ENCODE results near the gene ZSCAN5C. TPM values are rescaled to one million over a fixed set of nuclear protein-coding genes. Genes with fewer than 3 reads are reported as not detected.
A peak's percentile ranks its signal among the peaks of the same experiment; 100 is the strongest.
"Not testable (repeated sequence)": the region's sequence is repeated elsewhere in the genome, so short reads cannot be mapped to it uniquely, and the experiment has no call there.

The ZSCAN5C gene, protein sequence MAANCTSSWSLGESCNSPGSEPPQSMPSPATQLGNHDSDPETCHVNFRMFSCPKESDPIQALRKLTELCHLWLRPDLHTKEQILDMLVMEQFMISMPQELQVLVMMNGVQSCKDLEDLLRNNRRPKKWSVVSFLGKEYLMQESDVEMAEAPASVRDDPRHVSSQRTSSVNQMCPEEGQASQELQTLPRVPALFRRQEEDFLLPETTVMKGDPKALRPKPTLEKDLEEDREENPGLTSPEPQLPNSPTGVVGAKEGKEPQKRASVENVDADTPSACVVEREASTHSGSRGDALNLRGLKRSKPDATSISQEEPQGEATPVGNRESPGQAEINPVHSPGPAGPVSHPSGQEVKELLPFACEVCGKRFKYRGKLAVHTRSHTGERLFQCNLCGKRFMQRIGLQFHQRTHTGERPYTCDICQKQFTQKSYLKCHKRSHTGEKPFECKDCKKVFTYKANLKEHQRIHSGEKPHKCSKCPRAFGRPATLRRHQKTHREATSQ
- total RNA-seq (2014; rRNA removed; shearing (Covaris generic)): not detected in 2 replicates

DNA sequence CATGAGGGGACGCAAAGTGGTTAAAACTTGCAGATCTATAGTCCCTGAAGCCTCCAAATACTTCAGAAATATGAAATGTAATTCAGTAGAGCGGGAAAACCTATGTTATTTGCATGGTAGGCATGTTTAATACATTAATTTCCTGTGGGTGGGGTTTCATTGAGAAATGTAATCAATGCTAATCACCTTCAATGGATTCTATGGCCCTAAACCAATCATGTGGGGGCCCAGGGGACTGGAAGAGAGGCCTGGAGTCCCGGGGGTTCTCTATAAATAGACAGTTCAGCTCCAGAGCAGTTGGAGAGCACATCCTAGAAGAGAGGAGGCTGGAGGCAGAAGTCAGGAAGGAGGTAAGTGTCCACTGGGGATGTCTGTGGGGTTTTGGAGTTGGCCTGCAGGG, at the start of gene ZSCAN5C:
ZSCAN5C (plus strand) TSS at position 301 of the 400 bp plus-strand sequence. CDS start 3,641 bp downstream, outside the sequence.
- no peak for DNase-seq (ENCODE audit: low read depth)

DNA sequence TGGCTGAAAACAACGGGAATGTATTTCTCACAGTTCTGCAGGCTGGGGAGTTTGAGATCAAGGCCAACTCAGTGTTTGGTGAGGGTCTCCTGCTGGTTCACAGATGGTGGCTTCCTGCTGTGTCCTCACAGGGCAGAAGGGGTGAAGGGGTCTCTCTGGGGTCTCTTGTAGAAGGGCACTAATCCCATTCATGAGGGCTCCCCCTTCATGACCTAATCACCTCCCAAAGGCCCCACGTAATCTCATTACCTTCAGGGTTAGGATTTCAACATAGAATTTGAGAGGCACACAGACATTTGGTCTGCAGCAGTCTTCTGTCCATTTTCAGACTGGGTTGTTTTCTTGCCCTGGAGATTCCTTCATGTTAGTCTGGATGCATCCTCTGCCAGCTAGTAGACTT, 49.4 kb upstream of the ZSCAN5C start:
- no peak for DNase-seq (ENCODE audit: low read depth)

DNA sequence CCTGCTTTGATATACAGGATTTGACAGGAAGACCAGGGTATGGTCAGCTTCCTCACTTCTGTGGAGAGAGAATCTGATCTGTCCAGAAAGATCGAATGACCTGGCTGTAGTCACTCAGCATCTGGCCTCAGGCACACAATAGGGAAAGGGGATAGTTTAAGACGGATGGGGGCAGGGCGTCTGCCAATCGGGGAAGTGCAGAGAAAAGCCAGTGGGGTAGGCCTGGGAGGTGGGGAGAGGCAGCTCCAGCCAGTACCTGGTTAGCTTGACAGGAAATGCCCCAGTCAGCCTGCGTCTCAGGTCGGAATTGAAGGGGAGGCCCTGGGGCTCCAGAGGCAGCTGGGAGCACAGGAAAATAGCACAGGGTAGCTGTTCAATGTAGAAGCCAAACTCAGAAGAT, 48.6 kb upstream of the ZSCAN5C start:
- DNase-seq (ENCODE audit: low read depth): no peak

DNA sequence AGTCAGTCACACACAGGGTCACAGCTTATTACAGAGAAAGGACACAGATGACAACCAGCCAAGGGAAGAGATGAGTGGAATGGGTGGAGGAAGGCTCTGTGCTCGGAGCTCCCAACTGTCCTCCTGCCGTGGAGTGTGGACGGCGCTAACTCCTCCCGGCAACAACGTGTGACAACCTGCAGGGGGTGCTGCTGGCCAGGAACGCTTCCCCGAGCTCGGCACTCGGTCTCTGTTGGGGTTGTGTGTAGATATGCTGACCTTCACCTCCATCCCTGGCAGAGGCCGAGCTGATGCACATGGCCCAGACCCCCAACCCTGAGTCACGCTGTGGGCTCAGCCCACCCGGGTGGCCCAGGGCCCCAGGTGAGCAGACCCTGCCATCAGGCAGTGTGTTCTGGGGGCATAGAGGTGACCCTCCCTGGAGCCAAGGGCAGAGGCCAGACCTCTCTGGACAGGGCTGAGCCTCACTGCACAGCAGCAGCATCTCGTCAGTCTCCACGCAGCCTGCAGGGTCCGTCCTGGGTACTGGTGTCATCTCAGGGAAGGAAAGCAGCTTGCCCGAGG, 46.9 kb upstream of the ZSCAN5C start:
- DNase-seq (ENCODE audit: low read depth): no peak

DNA sequence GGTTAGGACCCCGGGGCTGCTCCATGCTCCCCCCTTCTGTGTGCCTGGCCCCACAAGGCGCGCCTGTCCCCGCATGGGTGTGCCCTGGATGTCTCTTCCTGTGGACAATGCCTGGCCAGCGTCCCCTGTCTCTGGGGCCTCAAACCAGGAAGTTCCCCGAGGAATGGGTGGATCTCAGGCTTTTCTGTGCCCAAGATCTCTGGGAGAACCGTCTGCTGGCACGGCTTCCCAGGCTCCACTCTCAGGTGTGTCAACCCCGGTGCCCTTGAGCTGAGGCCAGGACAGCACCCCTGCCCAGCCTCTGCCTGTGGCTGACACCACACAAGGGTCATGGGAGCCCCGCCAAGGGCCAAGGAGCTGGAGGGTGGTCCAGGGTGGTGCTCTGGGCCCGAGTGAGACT, 45.3 kb upstream of the ZSCAN5C start:
- no peak for DNase-seq (ENCODE audit: low read depth)

DNA sequence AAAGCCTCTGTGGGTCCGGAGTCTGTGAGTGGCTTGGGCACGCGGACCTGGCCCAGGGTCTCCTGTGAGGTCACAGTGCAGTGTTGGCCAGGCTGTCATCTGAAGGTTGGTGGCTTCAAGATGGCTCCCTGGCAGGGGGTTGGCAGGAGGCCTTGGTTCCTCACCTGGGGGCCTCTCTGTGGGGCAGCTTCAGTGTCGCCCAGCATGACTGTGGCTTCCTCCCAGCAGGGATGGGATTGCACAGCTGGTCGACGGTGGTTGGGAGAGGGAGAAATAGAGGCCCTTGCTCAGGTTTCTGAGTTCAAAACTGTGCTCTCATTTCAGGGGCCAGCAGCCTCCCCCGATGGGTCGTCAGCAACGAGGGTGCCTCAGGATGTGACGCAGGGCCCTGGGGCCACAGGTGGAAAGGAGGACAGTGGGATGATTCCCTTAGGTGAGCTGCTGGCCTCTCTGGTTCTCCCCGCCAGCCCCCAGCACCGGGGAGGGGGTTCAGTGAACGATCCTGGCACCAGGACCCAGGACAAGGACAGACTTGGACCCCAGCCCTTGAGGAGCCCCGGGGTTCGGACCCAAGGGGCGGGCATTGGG, 43.8 kb upstream of the ZSCAN5C start:
- no peak for DNase-seq (ENCODE audit: low read depth)

DNA sequence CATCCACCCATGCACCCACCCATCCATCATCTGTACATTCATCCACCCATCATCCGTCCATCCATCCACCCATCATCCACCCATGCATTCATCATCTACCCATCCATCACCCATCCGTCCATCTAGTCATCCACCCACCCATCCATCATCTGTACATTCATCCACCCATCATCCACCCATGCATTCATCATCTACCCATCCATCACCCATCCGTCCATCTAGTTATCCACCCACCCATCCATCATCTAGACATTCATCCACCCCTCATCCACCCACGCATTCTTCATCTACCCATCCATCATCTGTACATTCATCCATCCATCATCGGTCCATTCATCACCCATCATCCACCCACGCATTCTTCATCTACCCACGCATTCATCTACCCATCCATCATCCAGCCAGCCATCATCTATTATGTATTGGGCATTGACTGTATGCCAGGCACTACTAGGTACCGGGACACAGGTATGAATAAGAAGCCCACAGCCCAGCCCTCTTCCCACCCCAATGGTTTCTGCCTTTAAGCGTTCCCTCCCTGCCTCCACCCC, 43.0 kb upstream of the ZSCAN5C start:
- no peak for DNase-seq (ENCODE audit: low read depth)

DNA sequence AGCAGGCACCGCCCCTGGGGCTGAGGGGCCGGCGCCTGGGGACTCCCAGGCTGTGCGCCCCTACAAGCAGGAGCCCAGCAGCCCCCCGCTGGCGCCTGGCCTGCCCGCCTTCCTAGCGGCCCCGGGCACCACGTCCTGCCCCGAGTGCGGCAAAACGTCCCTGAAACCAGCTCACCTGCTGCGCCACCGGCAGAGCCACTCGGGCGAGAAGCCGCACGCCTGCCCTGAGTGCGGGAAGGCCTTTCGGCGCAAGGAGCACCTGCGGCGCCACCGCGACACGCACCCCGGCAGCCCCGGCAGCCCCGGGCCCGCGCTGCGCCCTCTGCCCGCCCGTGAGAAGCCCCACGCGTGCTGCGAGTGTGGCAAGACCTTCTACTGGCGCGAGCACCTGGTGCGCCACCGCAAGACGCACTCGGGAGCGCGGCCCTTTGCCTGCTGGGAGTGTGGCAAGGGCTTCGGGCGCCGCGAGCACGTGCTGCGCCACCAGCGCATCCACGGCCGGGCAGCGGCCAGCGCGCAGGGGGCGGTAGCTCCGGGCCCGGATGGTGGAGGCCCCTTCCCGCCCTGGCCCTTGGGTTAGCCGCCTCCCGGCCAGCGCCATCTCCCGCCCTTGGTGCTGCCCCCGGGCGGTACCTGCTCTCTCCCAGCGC, 42.3 kb upstream of the ZSCAN5C start:
- no peak for DNase-seq (ENCODE audit: low read depth)

DNA sequence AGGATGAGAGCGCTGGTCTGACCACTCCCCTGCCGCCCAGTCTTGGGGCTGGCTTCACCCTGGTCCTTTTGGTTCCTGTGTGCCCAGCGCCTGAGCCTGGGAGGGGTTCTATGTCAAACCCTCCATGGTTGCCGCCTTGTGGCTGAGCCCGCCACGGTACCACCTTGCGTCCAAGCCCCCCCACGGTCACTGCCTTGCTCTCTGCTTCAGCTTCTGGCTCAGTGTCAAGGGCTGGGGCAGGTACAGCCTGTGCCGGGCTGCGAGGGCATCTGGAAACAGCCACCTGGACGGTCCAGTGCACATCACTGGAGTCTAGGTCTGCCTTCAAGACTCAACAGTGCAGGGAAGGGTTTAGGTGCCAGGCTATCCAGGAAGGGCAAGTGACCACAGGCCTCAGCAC, 40.5 kb upstream of the ZSCAN5C start:
- DNase-seq (ENCODE audit: low read depth): no peak

DNA sequence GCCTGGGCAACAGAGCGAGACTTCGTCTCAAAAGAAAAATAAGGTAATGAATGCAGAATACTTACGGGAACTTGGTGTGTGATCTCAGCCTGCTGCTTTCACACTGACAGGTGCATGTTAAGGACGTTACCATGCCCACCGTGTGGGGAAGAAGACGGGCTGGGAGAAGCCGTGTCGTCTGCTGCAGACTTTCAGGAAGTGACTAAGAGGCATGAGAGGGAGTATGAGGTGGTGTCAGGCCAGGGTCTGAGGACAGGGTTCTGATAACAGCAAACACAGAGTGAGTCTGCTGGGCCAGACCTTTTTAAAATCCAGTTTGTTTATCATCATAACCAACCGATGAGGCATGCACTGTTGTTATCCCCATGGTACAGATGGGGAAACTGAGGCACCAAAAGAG, 39.8 kb upstream of the ZSCAN5C start:
- DNase-seq (ENCODE audit: low read depth): peak; percentile 66

DNA sequence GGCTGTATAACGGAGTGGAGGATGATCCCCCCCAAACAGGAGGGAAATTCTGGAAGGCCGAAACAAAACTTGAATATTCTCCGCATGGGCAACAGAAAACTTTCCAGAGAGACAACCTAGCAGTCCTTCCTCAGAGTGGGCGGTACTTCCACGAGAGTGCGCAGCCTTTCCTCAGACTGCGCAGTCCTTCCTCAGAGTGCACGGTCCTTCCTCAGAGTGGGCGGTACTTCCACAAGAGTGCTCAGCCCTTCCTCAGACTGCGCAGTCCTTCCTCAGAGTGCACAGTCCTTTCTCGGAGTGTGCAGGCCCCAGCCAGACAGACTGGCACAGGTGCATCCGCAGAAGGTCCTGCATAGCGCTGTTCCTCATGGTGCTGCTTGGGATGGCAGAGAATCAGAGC, 39.0 kb upstream of the ZSCAN5C start:
- no peak for DNase-seq (ENCODE audit: low read depth)

DNA sequence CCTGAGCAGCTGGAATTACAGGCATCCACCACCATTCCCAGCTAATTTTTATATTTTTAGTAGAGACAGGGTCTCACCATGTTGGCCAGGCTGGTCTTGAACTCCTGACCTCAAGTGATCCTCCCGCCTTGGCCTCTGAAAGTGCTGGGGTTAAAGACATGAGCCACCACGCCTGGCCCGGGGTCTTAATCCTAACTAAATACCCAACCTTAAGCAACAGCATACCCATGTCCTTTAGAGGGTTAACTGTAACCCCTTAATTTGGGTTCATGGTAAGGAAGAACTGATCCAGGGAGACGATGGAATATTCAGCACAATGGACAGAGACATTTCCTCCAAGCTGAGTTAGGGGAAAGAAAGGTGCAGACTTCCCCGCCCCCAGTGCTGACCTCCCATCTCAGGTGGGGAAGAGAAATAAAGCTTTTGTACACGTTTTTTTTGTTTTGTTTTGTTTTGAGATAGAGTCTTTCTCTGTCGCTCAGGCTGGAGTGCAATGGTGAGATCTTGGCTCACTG, 35.0 kb upstream of the ZSCAN5C start:
- DNase-seq (ENCODE audit: low read depth): peak; percentile 34

DNA sequence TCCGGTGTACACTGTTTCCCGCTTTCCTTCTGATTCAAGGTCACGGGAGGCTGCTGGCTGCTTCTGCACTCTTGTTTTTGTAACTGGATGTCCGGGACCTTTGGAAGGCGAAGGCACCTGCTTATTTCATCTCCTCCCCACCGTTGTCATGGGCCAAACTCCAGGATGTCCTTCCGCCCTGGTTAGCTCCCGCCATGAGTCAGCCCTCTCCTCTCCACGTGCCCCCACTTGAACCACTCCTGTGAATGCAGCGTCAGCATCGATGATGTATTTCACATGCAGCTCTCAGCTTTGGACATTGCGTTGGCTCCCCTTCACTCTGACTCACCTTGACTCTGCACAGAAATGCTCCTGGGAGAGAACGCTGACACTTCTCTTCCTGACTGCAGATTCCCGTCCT, 31.8 kb upstream of the ZSCAN5C start:
- peak; percentile 93 for DNase-seq (ENCODE audit: low read depth)

DNA sequence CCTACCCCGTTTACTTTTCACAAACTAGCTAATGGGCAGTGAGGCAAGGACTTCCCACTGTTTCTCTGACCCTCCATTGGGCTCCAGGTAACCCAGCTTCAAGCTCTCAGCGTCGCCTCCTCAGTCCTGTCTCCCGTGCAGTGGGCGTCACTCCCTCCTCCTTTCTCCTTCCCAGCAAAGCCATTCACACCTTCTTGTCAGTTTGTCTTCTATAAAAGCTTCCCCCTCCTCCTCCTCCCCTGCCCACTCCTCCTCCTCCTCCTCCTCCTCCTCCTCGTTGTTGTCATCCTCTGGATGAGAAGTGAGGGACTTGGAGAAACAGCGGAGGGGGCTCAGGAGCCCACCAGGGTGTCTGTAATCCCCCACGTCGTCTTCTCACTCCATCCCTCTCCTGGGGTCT, 28.0 kb upstream of the ZSCAN5C start:
- no peak for DNase-seq (ENCODE audit: low read depth)

DNA sequence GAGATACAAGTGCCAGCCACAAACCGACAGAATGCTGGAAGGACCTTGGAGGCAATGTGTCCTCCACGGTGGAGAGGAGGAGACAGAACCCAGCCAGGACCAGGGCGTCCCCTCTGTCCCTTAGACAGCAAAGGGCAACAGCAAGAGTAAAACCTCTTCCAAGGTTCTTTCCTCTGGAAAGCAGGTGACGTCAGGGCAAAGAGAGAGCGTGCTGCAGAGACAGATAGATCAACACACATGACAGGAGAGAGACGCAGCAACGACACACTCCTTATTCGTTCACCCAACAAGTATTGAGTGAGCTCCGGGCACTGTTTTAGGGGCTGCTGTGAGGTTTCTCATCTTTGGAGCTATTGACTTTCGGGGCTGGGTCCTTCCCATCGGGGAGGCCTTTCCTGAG, 27.5 kb upstream of the ZSCAN5C start:
- no peak for DNase-seq (ENCODE audit: low read depth)

DNA sequence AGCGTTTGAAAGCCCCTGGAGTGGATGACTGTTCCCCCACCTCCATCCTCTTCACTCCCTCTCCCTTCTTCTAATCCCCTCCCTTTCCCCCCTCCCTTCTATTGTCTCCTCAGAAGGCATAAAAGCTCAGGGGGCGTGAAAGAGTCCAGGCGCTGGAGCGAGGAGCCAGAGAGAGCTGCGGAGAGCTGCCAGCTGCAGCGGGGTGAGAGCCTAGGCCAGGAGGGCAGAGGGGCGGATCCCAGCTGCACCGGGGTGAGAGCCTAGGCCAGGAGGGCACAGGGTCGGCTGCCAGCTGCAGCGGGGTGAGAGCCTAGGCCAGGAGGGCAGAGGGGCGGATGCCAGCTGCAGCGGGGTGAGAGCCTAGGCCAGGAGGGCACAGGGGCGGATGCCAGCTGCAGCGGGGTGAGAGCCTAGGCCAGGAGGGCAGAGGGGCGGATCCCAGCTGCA, 26.2 kb upstream of the ZSCAN5C start, which contains the start of gene GALP:
GALP (plus strand) TSS at position 148 of the 447 bp plus-strand sequence. CDS start 1,101 bp downstream, outside the sequence.
- not testable (repeated sequence) for DNase-seq (ENCODE audit: low read depth)

DNA sequence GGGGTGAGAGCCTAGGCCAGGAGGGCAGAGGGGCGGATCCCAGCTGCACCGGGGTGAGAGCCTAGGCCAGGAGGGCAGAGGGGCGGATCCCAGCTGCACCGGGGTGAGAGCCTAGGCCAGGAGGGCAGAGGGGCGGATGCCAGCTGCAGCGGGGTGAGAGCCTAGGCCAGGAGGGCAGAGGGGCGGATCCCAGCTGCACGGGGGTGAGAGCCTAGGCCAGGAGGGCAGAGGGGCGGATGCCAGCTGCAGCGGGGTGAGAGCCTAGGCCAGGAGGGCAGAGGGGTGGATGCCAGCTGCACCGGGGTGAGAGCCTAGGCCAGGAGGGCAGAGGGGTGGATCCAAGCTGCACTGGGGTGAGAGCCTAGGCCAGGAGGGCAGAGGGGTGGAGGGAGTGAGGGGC, 25.8 kb upstream of the ZSCAN5C start:
- DNase-seq (ENCODE audit: low read depth): not testable (repeated sequence)

DNA sequence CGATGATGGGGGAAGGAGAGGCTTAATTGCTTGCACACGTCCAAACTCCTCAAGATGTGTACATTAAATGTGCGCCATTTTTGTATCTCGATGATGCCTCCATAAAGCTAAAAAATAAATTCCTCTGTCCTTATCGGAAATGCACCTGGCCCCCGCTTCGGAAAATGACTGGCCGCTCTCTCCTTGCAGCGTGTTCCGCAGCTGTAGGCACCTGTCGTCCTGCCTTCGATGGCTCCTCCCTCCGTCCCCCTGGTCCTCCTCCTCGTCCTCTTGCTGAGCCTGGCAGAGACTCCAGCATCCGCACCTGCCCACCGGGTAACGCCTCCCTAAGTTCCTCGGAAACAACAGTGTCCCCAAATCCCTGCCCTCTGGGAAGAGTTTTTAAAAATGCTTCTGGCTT, 25.2 kb upstream of the ZSCAN5C start:
- no peak for DNase-seq (ENCODE audit: low read depth)

DNA sequence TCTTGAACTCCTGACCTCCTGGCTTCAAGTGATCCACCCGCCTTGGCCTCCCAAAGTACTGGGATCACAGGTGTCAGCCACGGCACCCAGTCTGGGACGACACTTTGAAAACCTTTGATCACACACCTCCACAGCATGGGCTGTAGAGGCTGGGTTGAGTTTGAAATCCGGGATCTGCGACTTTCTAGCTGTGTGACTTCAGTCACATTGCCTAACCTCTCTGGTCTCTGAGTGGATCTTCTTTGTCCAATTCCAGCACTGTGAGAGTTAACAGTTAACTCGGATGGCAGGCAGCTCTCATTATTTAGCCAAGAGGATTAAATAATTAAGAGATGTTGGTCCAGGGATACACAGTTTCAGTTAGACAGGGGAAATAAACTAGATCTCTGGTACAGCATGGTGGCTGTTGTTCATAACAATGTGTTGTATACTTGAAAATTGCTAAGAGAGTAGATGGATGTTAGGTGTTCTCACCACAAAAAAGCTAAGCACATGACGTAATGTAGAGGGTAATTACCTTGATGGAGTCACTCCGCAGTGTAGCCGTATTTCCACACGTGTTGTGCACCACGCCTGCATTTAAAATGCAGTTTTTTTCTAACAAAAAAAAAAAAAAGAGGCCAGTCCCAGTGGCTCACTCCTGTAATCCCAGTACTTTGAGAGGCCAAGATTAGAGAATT, 24.4 kb upstream of the ZSCAN5C start:
- no peak for DNase-seq (ENCODE audit: low read depth)

DNA sequence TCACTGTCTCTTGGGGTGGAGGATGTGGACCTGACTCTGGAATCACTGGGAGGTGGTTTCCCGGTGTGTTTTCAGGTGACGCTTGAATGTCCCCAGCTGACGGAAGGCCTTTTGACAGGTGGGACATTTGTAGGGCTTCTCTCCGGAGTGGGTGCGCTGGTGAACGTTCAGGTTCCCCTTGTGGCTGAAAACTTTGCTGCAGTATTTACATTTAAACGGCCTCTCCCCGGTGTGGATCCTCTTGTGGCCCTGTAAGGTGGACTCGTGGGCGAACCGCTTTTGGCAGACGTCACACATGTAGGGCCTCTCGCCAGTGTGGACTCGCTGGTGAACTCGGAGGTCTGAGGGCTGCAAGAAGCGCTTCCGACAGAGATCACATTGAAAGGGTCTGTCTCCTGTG, 12.3 kb upstream of the ZSCAN5C start:
- no peak for DNase-seq (ENCODE audit: low read depth)

DNA sequence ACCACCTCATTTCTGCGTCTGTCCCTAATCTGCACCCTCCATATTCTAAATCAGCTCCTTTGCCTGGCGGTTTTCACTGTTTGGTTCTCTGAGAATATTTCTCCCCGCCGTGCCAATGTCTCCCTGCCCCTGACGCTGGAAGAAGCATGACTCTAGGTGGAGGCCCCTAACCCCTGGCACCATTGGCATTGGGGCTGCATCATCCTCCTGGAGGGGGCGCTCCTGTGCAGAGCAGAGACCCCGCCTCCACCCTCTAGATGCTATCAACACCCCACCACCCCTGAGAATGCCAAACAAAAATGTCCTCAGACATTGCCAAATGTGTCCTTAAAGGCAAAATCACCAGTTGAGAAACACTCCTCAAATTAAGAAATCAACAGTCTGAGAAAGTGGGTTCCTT, 11.0 kb upstream of the ZSCAN5C start:
- no peak for DNase-seq (ENCODE audit: low read depth)

All from M059J (cell line).